HG03139 (cell line): ENCODE results near the gene ECM1.

Experiments used
- ATAC-seq: cut with Tn5 transposase; IDR thresholded peaks from one replicate; pipeline ENCODE4 v1.9.1; 2021; ENCODE audit not compliant: unreplicated experiment

Gene ECM1

DNA sequence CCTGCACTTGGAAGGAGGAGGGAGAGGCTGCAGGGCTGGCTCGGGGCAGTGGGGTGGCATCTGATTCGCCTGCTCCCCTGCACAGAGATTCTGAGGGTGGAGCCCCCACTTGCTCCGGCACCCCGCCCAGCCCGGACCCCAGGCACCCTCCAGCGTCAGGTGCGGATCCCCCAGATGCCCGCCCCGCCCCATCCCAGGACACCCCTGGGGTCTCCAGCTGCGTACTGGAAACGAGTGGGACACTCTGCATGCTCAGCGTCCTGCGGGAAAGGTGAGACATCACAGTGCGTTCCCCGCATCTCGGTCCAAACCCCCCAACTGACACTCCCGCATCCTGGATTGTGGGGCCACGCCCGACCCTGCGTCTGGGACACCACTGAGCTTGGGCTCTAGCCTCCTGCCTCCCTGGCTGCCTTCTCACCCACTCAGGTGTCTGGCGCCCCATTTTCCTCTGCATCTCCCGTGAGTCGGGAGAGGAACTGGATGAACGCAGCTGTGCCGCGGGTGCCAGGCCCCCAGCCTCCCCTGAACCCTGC is 49.2 kb downstream of the ECM1 start:
- ATAC-seq, result no peak

DNA sequence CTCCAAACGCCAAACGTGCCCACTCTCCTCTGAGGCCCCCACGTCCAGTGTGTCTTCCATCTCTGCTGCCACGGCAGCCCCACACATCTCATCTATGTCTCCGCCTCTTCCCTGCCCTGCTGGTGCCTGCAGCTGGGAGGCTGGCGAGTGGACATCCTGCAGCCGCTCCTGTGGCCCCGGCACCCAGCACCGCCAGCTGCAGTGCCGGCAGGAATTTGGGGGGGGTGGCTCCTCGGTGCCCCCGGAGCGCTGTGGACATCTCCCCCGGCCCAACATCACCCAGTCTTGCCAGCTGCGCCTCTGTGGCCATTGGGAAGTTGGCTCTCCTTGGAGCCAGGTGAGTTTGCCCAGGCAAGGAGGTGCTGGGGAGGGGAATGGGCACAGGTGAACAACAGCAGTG is 49.9 kb downstream of the ECM1 start:
- ATAC-seq, result no peak

DNA sequence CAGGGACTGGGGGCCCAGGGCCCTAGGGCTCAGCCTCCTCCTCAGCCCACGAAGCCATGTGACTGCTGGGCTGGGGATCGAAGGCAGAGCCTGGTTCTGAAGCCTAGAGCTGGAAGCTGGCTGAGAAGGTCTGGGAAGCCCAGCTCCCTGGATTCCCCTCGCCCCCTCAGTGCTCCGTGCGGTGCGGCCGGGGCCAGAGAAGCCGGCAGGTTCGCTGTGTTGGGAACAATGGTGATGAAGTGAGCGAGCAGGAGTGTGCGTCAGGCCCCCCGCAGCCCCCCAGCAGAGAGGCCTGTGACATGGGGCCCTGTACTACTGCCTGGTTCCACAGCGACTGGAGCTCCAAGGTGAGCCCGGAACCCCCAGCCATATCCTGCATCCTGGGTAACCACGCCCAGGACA is 50.4 kb downstream of the ECM1 start:
- ATAC-seq, result no peak

DNA sequence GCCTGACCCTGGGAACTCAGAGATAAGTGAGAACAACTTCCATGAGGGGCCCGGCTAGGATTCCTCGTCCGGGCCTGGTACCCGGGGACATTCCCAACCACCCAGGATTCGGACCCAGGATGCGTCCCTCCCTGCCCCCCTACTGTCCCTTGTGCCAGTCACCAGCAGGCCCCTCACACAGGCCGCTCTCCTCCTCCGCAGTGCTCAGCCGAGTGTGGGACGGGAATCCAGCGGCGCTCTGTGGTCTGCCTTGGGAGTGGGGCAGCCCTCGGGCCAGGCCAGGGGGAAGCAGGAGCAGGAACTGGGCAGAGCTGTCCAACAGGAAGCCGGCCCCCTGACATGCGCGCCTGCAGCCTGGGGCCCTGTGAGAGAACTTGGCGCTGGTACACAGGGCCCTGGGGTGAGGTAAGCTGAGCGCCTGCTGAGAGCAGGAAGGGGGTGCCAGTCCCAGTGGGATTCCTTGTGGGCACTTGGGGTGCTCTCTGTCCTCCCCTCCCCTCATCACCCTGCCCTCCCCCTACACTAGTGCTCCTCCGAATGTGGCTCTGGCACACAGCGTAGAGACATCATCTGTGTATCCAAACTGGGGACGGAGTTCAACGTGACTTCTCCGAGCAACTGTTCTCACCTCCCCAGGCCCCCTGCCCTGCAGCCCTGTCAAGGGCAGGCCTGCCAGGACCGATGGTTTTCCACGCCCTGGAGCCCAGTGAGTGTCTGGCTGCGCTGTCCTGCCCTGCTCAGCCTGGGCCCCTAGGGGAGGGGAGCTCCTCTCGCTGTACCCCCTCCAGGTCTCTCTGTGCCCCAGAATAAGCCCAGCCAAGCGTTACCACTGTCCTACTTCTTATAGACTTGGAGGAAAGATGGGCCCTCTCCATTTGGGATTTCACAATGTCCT is 51.1 kb downstream of the ECM1 start:
- ATAC-seq, result no peak

DNA sequence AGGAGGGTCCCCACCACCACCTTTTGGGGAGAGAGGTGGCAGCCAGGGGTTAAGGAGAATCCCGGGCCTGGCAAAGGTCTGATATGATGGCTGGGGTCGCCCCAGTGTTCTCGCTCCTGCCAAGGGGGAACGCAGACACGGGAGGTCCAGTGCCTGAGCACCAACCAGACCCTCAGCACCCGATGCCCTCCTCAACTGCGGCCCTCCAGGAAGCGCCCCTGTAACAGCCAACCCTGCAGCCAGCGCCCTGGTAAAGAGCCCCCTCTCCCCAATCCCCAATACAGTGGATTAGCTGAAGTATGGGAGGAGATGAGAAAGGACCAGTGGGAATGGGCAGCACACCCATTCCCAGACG is 51.7 kb downstream of the ECM1 start:
- no peak for ATAC-seq

DNA sequence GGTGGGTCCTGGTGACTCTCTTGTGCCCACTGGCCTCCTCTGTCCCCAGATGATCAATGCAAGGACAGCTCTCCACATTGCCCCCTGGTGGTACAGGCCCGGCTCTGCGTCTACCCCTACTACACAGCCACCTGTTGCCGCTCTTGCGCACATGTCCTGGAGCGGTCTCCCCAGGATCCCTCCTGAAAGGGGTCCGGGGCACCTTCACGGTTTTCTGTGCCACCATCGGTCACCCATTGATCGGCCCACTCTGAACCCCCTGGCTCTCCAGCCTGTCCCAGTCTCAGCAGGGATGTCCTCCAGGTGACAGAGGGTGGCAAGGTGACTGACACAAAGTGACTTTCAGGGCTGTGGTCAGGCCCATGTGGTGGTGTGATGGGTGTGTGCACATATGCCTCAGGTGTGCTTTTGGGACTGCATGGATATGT is 52.1 kb downstream of the ECM1 start:
- ATAC-seq, result no peak

DNA sequence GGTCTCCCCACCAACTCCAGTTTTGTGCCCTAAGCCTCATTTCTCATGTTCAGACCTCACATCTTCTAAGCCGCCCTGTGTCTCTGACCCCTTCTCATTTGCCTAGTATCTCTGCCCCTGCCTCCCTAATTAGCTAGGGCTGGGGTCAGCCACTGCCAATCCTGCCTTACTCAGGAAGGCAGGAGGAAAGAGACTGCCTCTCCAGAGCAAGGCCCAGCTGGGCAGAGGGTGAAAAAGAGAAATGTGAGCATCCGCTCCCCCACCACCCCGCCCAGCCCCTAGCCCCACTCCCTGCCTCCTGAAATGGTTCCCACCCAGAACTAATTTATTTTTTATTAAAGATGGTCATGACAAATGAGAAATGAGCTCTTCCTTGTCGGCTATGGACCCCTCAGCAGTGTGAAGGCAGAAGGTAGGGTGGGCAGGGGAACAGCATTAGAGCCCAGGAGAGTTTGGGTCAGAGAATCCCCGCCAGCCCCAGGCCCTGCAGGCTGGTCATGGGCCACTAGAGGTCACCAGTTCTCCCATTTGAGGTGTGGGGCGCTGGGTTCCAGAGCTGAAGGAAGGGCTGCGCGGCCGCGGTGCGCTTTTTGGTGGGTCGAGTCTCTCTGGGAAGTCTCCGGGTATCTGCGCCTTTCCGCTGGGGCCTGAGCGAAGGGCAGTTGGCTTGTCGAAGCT is 52.8 kb downstream of the ECM1 start:
- no peak for ATAC-seq

DNA sequence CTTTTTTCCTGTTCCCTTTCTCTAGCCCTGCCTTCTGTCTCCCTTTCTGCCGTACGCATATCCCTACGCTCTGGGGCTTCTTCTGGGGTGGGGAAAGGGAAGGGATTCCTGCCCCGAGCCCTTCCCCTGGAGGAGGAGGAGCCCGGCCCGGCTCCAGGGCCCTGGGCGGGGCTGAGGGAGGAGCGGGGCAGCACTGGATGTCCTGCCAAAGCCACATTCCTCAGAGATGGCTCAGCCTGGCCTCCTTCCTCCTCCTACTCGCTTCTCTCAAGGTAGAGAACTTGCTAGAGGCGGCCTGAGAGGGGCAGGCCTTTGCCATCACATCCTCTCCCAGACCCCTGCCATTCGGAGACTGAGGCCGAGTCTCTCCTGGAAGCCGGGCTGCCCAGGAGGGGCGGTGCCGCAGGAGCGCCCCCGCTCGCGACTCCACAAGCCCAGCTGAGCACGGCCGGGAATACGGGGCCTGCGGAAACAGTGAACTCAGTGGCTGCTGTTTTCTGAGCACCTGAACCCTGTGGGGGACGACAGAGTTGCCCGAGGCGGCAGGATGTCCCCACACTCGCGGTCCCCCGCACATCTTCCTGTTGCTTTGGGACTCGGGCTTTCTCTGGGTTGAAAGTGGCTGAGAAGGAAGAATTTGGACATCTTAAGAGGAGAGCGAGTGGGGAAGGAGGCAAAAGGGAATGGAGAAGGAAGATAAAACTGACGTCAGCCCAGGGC is 53.5 kb downstream of the ECM1 start:
- no peak for ATAC-seq

DNA sequence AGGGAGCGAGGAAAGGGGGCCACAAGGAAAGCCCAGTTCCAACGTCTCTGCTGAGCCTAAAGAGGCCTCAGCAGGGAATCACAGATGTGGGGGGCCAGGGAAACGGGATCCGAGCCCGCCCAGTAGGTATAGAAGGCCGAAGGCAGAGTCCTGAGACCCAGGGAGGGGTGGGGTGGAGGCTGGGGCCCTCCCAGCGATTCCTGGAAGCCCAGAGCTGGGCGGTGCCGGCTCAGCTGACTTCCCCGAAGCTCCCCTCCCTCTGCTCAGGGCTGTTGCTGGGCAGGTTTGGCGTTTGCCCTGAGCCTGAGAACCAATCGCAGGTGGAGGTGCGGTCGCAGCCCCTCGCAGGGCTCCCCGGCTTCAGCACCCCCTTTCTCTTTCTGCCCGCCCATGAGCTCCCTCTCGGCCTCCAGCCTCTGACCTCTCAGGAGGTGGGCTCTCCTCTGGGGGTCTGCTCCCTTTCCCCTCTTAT is 54.1 kb downstream of the ECM1 start:
- ATAC-seq, result peak; percentile 37

DNA sequence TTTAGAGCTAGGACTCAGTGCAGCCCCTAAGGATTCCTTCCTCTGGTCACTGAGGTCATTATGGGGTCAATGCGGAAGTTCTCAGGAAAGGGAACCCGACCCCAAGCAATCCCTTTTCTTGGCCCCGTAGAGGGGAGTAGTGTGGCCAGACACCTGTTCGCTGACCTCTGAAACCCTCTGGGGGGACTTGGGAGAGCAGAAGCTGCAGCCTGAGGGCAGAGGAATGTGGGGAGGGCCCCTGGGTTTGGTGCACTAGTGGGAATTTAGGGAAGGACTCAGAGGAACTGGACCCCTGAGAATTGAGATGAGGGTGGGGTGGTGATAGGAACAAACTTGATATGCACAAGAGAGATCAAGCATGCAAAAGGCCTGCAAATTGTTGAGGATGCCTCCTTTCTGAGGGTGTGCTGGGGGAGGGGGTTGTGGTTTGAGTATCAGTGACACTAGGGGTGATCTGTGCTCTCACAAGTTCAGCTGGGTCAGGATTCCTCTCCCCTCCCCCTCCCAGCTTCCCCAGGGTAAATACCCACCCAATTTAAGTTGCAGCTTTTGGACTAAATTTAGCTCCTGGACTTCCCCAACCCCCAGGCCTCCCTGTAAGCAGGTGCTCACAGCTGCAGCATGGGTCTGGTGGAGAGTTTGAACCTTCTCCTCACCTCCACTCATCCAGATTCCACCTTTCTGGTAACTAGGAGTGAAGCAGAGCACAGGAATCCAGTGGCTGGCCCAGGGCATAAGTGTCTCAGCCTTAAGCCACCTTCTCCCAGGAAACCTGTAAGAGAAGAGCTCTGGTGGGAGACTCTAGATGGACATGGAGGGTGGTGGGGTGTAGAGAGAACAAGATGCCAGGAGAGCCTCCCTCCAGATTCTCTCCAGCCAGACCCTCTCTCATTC is 54.8 kb downstream of the ECM1 start:
- ATAC-seq, result peak; percentile 26
